Parathyroid adenoma (tissue), 2 donors: ENCODE measurements around the gene SCGB1C1.

Experiments used
- H2AFZ ChIP-seq: fragments of 300-600 bp; sonication (generic); one replicate; pipeline ENCODE4 v1.7.0; 2017; ENCODE audit warnings: antibody characterized with exemption, mild to moderate bottlenecking
- H3K27ac ChIP-seq: fragments of 300-600 bp; sonication (generic); one replicate; pipeline ENCODE4 v1.7.0; 2017
- H3K27me3 ChIP-seq: fragments of 300-600 bp; sonication (generic); one replicate; pipeline ENCODE4 v1.7.0; 2017; ENCODE audit warnings: low read length; ENCODE audit not compliant: control insufficient read depth, insufficient read depth
- H3K36me3 ChIP-seq: fragments of 300-600 bp; sonication (generic); one replicate; pipeline ENCODE4 v1.7.0; 2017; ENCODE audit warnings: low read length; ENCODE audit not compliant: control insufficient read depth, insufficient read depth
- H3K4me1 ChIP-seq: fragments of 300-600 bp; sonication (generic); one replicate; pipeline ENCODE4 v1.7.0; 2017; ENCODE audit warnings: control low read depth
- H3K4me2 ChIP-seq: fragments of 300-600 bp; sonication (generic); one replicate; pipeline ENCODE4 v1.7.0; 2017; ENCODE audit warnings: low read length
- H3K4me3 ChIP-seq: fragments of 300-600 bp; sonication (generic); one replicate; pipeline ENCODE4 v1.7.0; 2017; ENCODE audit warnings: low read depth, low read length
- H3K79me2 ChIP-seq: fragments of 300-600 bp; sonication (generic); one replicate; pipeline ENCODE4 v1.7.0; 2017; ENCODE audit warnings: control low read depth
- H3K9ac ChIP-seq: fragments of 300-600 bp; sonication (generic); one replicate; pipeline ENCODE4 v1.7.0; 2017; ENCODE audit warnings: mild to moderate bottlenecking
- H3K9me3 ChIP-seq: fragments of 300-600 bp; sonication (generic); one replicate; pipeline ENCODE4 v1.7.0; 2017; ENCODE audit warnings: low read length; ENCODE audit not compliant: control insufficient read depth
- CTCF ChIP-seq: fragments of 300-600 bp; sonication (generic); IDR thresholded peaks from one replicate; pipeline ENCODE4 v1.7.0; 2017; ENCODE audit warnings: antibody characterized with exemption, mild to moderate bottlenecking
- donor health status: primary hyperparathyroidism.

Gene SCGB1C1

DNA sequence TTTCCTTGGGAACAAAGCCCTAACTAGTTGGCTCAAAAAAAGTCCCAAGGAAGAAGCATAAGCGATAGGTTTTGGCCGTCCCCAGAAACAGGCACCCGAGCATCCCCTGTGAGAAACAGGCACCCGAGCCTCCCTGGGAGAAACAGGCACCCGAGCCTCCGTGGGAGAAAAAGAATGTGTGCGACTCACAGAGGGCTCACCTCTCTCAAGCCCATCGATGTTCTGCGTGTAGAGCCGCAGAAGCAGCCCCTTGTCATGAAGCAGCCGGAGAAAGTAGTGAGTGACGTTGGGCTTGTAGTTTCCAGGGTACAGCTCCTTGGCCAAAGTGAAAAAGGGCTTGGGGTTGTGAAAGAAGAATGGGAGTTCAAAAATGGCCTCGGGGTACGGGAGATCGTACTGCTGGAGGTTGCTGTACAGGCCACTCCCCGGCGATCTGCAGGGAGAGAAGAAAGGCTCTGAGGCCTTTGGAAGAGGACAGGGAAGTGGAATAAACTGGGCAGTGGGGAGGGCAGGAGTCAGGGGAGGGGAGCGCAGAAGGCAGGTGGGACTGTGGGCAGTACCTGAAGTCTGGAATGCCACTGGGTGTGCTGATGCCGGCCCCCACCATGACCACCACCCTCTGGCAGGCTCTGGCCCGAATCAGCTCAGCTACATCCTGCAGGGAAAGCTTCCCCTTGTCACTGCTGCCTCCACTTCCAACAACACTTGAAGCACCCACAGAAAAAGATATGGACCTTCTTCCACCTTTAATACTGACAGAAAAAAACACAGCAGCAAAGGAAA, 40.1 kb downstream of the SCGB1C1 start:
- H3K9ac ChIP-seq, result no peak overlapping the region
- H3K4me2 ChIP-seq, result no peak overlapping the region
- H3K27me3 ChIP-seq, result no peaks in the 10 kb centered on the region
- TF ChIP-seq CTCF, result no peak
- no peak overlapping the region for H2AFZ ChIP-seq
- H3K36me3 ChIP-seq, result no peaks in the 10 kb centered on the region
- peaks cover 7% of the 10 kb centered on the region for H3K79me2 ChIP-seq
- peaks cover 6% of the 10 kb centered on the region for H3K4me1 ChIP-seq
- no peaks in the 10 kb centered on the region for H3K9me3 ChIP-seq
- H3K4me3 ChIP-seq, result no peak overlapping the region
- H3K27ac ChIP-seq, result no peak overlapping the region

DNA sequence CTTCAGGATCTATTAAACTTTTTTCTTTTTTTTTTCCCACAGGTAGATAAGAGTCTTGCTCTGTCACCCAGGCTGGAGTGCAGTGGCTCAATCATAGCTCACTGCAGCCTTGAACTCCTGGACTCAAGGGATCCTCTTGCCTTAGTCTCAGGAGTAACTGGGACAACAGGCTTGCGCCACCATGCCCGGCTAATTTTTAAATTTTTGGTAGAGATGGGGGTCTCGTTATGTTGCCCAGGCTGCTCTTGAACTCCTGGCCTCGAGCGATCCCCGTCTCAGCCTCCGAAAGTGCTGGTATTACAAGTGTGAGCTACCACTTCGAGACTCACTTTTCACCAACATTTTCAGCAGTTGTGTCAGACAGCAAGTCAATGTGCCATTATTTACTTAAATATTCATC, 42.3 kb downstream of the SCGB1C1 start:
- Histone ChIP-seq H3K4me1 (peaks cover 6% of the 10 kb centered on the region), H3K27me3 (no peaks in the 10 kb centered on the region), H3K4me3 (peak overlapping the region; percentile 68), H3K36me3 (no peaks in the 10 kb centered on the region), H3K27ac (no peak overlapping the region), H3K9ac (no peak overlapping the region), H3K9me3 (no peaks in the 10 kb centered on the region), H2AFZ (no peak overlapping the region), H3K79me2 (peaks cover 9% of the 10 kb centered on the region), H3K4me2 (peak overlapping the region; percentile 70)
- TF ChIP-seq CTCF, result no peak

DNA sequence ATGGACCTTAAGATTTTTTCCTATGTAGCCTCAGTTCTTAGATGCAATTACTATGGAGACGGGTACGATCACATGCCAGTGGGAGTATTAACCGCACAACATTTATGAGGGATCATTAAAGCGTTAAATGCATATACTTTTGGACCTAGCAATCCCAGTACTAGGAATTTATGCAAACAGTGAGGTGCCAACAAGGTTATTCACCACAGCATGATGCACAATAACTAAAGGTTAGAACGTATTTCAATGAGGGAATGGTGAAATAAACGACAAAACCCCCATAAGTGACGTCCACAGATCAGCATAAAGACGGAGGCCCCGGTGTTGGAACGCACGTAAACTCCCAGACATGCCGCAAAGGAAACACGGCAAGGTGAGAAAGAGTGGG, 42.7 kb downstream of the SCGB1C1 start:
- no peak overlapping the region for H3K9ac ChIP-seq
- peak overlapping the region; percentile 70 for H3K4me2 ChIP-seq
- H3K4me1 ChIP-seq, result peaks cover 6% of the 10 kb centered on the region
- H3K27ac ChIP-seq, result peak overlapping the region; percentile 72
- no peaks in the 10 kb centered on the region for H3K27me3 ChIP-seq
- peak overlapping the region; percentile 68 for H3K4me3 ChIP-seq
- no peak for TF ChIP-seq CTCF
- H2AFZ ChIP-seq, result peak overlapping the region; percentile 78
- no peaks in the 10 kb centered on the region for H3K9me3 ChIP-seq
- H3K36me3 ChIP-seq, result no peaks in the 10 kb centered on the region
- H3K79me2 ChIP-seq, result peaks cover 9% of the 10 kb centered on the region

DNA sequence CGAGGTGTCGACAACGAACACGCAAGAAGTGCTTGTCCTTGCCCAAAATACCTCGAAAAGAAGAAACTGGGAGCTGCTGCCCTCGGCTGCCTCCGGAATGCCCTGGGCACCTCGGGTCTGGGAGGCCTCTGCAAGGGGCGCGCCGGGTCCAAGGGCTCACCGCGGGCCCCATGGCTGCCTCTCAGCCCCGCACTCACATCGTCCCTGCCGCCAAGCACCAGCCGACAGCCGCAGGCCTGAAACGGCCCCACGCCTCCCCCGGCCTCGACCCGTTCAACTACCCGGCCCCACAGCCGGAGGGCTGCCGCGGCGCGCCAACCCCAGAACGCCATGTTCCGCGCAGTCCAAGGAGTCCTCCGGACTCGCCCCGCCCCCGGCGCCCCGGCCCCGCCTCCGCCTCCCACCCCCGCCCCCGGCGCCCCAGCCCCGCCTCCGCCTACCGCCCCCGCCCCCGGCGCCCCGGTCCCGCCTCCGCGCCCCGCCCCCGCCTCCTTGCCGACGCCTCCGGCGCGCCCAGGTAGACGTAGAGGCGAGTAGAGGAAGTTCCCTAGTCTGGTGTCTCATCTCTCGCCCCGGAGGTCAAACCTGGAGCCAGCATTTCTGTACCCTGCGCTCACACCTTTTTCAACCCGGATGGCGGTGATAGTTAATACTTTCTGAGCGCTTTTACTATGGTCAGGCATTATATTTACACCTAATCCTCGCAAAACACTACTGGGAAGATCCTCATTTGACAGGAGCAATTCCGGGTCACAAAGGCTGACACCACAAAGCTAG, 43.3 kb downstream of the SCGB1C1 start, which contains the start of gene SIRT3:
Gene SIRT3, minus strand, starts transcription at position 346 of the 777 bp plus-strand sequence. Its CDS starts 14 bp downstream, at position 332.
- Histone ChIP-seq H3K9ac (peak within 1 kb of the TSS; percentile 69), H3K4me1 (peaks cover 6% of the 10 kb centered on the region), H2AFZ (peak within 1 kb of the TSS; percentile 92), H3K9me3 (no peaks in the 10 kb centered on the region), H3K4me2 (peak within 1 kb of the TSS; percentile 79), H3K79me2 (peaks cover 12% of the 10 kb centered on the region), H3K27me3 (no peaks in the 10 kb centered on the region), H3K4me3 (peak within 1 kb of the TSS; percentile 74), H3K27ac (peak within 1 kb of the TSS; percentile 97), H3K36me3 (no peaks in the 10 kb centered on the region)
- peak; percentile 9 for TF ChIP-seq CTCF
